GM19023 (cell line): ENCODE data around the gene XPA.

ENCODE experiments used
- ATAC-seq: cut with Tn5 transposase; IDR thresholded peaks from one replicate; pipeline ENCODE4 v1.9.1; 2021; ENCODE audit warnings: mild to moderate bottlenecking, moderate library complexity; ENCODE audit not compliant: unreplicated experiment

XPA gene

GRCh38 chr9:97659771-97660170, 37.4 kb downstream of the XPA start:
- ATAC-seq = no peak

GRCh38 chr9:97658707-97659106, 38.4 kb downstream of the XPA start:
- no peak for ATAC-seq

- ATAC-seq = no peak
Observed at GRCh38 chr9:97651646-97652045, 45.5 kb downstream of the XPA start.

- ATAC-seq = no peak
Observed at GRCh38 chr9:97647996-97648395, 49.1 kb downstream of the XPA start.

GRCh38 chr9:97645720-97646119, 51.4 kb downstream of the XPA start:
- ATAC-seq = no peak

- no peak for ATAC-seq
Observed at GRCh38 chr9:97640325-97640724, 56.8 kb downstream of the XPA start.

- ATAC-seq = no peak
Observed at GRCh38 chr9:97638666-97639065, 58.5 kb downstream of the XPA start.

- ATAC-seq = no peak
Observed at GRCh38 chr9:97636903-97637302, 60.2 kb downstream of the XPA start.

- ATAC-seq = no peak
Observed at GRCh38 chr9:97635026-97635425, 62.1 kb downstream of the XPA start.

GRCh38 chr9:97633859-97634490, 63.2 kb downstream of the XPA start:
- ATAC-seq = no peak

GRCh38 chr9:97632985-97633858, 63.9 kb downstream of the XPA start, which contains the start of the genes NCBP1 and TSTD2:
Gene NCBP1 (plus strand): TSS chr9:97633821. CDS start chr9:97633882, 61 bp downstream.
Gene TSTD2 (minus strand): TSS chr9:97633368. CDS start chr9:97627562, 5,806 bp downstream.
- peak; percentile 88 for ATAC-seq

- peak; percentile 2 for ATAC-seq
Observed at GRCh38 chr9:97632248-97632984, 64.7 kb downstream of the XPA start.

GRCh38 chr9:97630591-97630990, 66.5 kb downstream of the XPA start:
- no peak for ATAC-seq

- ATAC-seq = no peak
Observed at GRCh38 chr9:97629156-97629555, 68.0 kb downstream of the XPA start.

- no peak for ATAC-seq
Observed at GRCh38 chr9:97628668-97629067, 68.5 kb downstream of the XPA start.

- no peak for ATAC-seq
Observed at GRCh38 chr9:97627624-97628023, 69.5 kb downstream of the XPA start.

- no peak for ATAC-seq
Observed at GRCh38 chr9:97625620-97626019, 71.5 kb downstream of the XPA start.
